Measurements from ENCODE around the gene FCER1G. TPM values are rescaled to one million over a fixed set of nuclear protein-coding genes. Genes with fewer than 3 reads are reported as not detected.

The FCER1G gene
- total and polyA plus RNA-seq, 2 experiments from 2014 or later = 4.3 to 4.8 TPM

GRCh38 chr1:161225534-161226319 lies 10.6 kb downstream of the FCER1G start, which contains the start of gene TOMM40L:
Gene TOMM40L (plus strand): TSS chr1:161226060. CDS start chr1:161226490, 430 bp downstream.
- Histone ChIP-seq H3K9me2 (replicated peaks; ENCODE audit: insufficient read depth) (no peaks in the 10 kb centered on the region), H3K79me2 (peaks cover 4% of the 10 kb centered on the region), H3K27ac (peak within 1 kb of the TSS; percentile 86), H3K4me3 (peak within 1 kb of the TSS; percentile 50), H3K36me3 (replicated peaks; ENCODE audit: insufficient read depth, low read depth) (no peaks in the 10 kb centered on the region), H3K4me1 (ENCODE audit: insufficient read depth) (peaks cover 10% of the 10 kb centered on the region), H3K27me3 (no peaks in the 10 kb centered on the region), H3K9me3 (ENCODE audit: low read depth) (no peaks in the 10 kb centered on the region), H3K4me2 (peak within 1 kb of the TSS; percentile 79), H4K20me1 (ENCODE audit: insufficient read depth, poor library complexity, severe bottlenecking) (no peaks in the 10 kb centered on the region), H2AFZ (peak within 1 kb of the TSS; percentile 58)
- TF ChIP-seq EZH2 (IDR thresholded peaks at IDR 0.05; ENCODE audit: borderline replicate concordance) (no peak), EZH2phosphoT487 (IDR thresholded peaks at IDR 0.05; ENCODE audit: low read depth, severe bottlenecking, unreplicated experiment) (no peak), CTCF (IDR thresholded peaks at IDR 0.05; ENCODE audit: poor library complexity) (peak; percentile 55)
- 11% methylated on average over 16 of the region's 16 CpGs for WGBS (ENCODE audit: low lambda C conversion rate, missing lambda C conversion rate)
- peak; percentile 96 for DNase-seq (ENCODE audit: low spot score)

GRCh38 chr1:161226320-161226711 lies 11.2 kb downstream of the FCER1G start:
- Histone ChIP-seq H3K79me2 (peaks cover 4% of the 10 kb centered on the region), H3K4me1 (ENCODE audit: insufficient read depth) (peaks cover 10% of the 10 kb centered on the region)
- WGBS (ENCODE audit: low lambda C conversion rate, missing lambda C conversion rate) = 11% methylated on average over 12 of the region's 15 CpGs

GRCh38 chr1:161226759-161227158 lies 11.7 kb downstream of the FCER1G start:
- H3K9me3 ChIP-seq (ENCODE audit: low read depth) = no peaks in the 10 kb centered on the region
- no peaks in the 10 kb centered on the region for H3K9me2 ChIP-seq (replicated peaks; ENCODE audit: insufficient read depth)
- peaks cover 4% of the 10 kb centered on the region for H3K79me2 ChIP-seq
- no peaks in the 10 kb centered on the region for H3K27me3 ChIP-seq
- H2AFZ ChIP-seq = no peak overlapping the region
- peak overlapping the region; percentile 50 for H3K4me3 ChIP-seq
- peak overlapping the region; percentile 17 for H3K27ac ChIP-seq
- H3K4me1 ChIP-seq (ENCODE audit: insufficient read depth) = peaks cover 10% of the 10 kb centered on the region
- TF ChIP-seq EZH2 (IDR thresholded peaks at IDR 0.05; ENCODE audit: borderline replicate concordance) (no peak), CTCF (IDR thresholded peaks at IDR 0.05; ENCODE audit: poor library complexity) (no peak), EZH2phosphoT487 (IDR thresholded peaks at IDR 0.05; ENCODE audit: low read depth, severe bottlenecking, unreplicated experiment) (no peak)
- 71% methylated on average over 3 of the region's 3 CpGs for WGBS (ENCODE audit: low lambda C conversion rate, missing lambda C conversion rate)
- H3K36me3 ChIP-seq (replicated peaks; ENCODE audit: insufficient read depth, low read depth) = no peaks in the 10 kb centered on the region
- H4K20me1 ChIP-seq (ENCODE audit: insufficient read depth, poor library complexity, severe bottlenecking) = no peaks in the 10 kb centered on the region
- DNase-seq (ENCODE audit: low spot score) = no peak
- peak overlapping the region; percentile 79 for H3K4me2 ChIP-seq

More at GRCh38 chr1:161226320-161226711, 11.2 kb downstream of the FCER1G start:
- peak overlapping the region; percentile 17 for H3K27ac ChIP-seq
- H2AFZ ChIP-seq = peak overlapping the region; percentile 58
- H4K20me1 ChIP-seq (ENCODE audit: insufficient read depth, poor library complexity, severe bottlenecking) = no peaks in the 10 kb centered on the region
- peak overlapping the region; percentile 50 for H3K4me3 ChIP-seq
- DNase-seq (ENCODE audit: low spot score) = no peak
- H3K4me2 ChIP-seq = peak overlapping the region; percentile 79
- H3K9me3 ChIP-seq (ENCODE audit: low read depth) = no peaks in the 10 kb centered on the region
- no peaks in the 10 kb centered on the region for H3K27me3 ChIP-seq
- no peaks in the 10 kb centered on the region for H3K9me2 ChIP-seq (replicated peaks; ENCODE audit: insufficient read depth)
- no peaks in the 10 kb centered on the region for H3K36me3 ChIP-seq (replicated peaks; ENCODE audit: insufficient read depth, low read depth)
- TF ChIP-seq EZH2 (IDR thresholded peaks at IDR 0.05; ENCODE audit: borderline replicate concordance) (no peak), EZH2phosphoT487 (IDR thresholded peaks at IDR 0.05; ENCODE audit: low read depth, severe bottlenecking, unreplicated experiment) (no peak), CTCF (IDR thresholded peaks at IDR 0.05; ENCODE audit: poor library complexity) (no peak)

Measured in hepatocyte (in vitro differentiated cells).